ENCODE data around the gene BTBD3.

BTBD3 gene

GRCh38 chr20:11941593-11942246, 24.0 kb downstream of the BTBD3 start:
- DNase-seq (ENCODE audit: low read depth), result no peak
- TF ChIP-seq CTCF (IDR thresholded peaks at IDR 0.05; ENCODE audit: low read length, missing control alignments), result no peak
- H3K4me3 ChIP-seq (replicated peaks; ENCODE audit: low read depth, low read length), result no peak overlapping the region

DNA sequence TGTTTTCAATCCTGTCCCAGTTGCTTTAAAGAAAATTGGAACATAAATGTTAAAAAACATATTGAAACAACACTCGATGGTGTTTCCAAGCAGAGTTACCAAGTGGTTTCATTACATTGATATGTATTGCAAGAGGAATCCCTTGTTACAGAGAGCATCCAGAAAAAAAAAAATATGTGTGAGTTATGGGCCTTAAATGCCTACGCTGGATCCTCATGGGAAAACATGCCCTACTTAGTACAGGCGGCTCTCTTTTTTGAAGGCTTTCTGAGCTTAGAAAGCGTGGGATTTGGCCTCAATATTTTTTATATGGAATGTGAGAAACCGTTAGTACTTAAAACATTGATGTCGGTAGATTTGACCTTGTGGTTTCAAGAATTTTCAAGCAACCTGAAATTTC, 26.1 kb downstream of the BTBD3 start:
- H3K4me3 ChIP-seq (replicated peaks; ENCODE audit: low read depth, low read length), result no peak overlapping the region
- DNase-seq (ENCODE audit: low read depth), result no peak
- TF ChIP-seq CTCF (IDR thresholded peaks at IDR 0.05; ENCODE audit: low read length, missing control alignments), result no peak

DNA sequence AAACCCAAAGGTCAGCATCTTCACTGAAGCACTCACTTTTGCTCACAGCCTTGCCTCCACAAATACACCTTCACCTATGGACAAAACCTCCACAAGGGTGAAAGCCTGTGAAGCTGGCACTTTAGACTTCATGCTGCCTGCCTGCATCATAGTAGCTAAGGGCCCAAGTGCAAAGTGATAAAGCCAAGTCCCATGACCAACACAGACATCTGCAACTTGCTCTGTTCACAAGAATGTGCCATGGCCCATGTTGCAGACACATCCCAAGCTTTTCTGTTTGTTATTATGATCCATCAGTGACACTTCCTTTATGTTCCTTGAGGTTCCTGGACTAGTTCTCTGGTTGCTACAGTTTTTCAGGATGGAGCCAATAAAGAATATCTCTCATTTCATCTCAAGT, 31.1 kb downstream of the BTBD3 start:
- H3K4me3 ChIP-seq (replicated peaks; ENCODE audit: low read depth, low read length), result no peak overlapping the region
- DNase-seq (ENCODE audit: low read depth), result no peak
- no peak for TF ChIP-seq CTCF (IDR thresholded peaks at IDR 0.05; ENCODE audit: low read length, missing control alignments)

DNA sequence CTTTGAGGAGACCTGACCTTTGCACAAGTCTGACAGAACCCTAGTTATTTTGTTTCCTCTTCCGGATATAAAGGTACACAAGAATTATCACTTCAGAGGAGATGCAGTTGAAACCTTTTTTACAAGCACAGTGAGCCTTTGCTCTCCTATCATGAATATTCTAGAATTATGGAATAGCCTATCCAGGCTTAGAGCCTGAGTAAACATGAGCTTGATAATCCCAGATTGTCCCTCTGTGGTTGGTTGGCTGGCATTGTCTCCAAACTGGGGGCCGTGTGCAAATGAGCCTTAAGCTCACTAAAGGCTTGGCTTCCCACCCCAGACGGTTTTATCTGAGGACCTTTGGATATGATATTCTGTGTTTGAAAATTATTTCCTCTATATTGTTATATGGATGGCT, 32.0 kb downstream of the BTBD3 start:
- TF ChIP-seq CTCF (IDR thresholded peaks at IDR 0.05; ENCODE audit: low read length, missing control alignments), result no peak
- DNase-seq (ENCODE audit: low read depth), result no peak
- no peak overlapping the region for H3K4me3 ChIP-seq (replicated peaks; ENCODE audit: low read depth, low read length)

- H3K4me3 ChIP-seq (replicated peaks; ENCODE audit: low read depth, low read length), result no peak overlapping the region
- DNase-seq (ENCODE audit: low read depth), result no peak
- no peak for TF ChIP-seq CTCF (IDR thresholded peaks at IDR 0.05; ENCODE audit: low read length, missing control alignments)
Measured at GRCh38 chr20:11951696-11952095, 34.0 kb downstream of the BTBD3 start.

DNA sequence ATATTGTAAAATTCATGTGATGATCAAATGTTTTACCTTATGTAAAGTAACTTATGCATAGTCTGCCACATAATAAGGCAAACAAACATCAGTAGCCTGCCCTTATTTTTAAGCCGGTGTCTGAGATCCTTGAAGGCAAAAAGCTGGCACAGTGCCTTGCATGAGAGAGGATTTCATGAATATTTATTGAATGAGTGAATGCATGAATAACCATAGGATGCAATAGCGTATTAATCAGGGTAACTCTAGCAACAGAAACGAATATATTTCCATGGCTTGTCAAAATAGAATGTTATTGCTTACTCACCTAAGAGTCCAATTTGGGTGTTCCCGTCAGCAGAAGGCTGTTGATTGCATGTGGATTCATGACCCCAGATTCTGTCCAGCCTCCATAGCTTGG, 34.9 kb downstream of the BTBD3 start:
- no peak for DNase-seq (ENCODE audit: low read depth)
- no peak overlapping the region for H3K4me3 ChIP-seq (replicated peaks; ENCODE audit: low read depth, low read length)
- no peak for TF ChIP-seq CTCF (IDR thresholded peaks at IDR 0.05; ENCODE audit: low read length, missing control alignments)

DNA sequence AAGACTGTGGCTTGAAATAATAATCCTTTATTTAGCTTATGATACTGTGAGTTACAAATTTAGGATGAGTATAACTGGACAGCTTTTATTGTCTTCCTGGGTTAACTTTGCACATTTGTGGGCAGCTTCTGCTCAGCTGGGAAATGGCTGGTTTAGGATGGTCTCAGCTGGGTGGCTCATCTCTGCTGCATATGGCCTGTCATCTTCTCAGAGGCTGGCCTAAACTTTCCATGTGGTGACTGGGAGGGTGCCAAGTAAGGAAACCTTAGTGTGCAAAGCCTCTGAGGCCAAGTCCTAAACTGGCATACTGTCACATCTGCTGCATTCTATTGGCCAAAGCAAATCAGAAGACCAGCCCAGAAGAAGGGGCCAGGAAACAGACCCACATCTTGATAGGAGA, 40.2 kb downstream of the BTBD3 start:
- H3K4me3 ChIP-seq (replicated peaks; ENCODE audit: low read depth, low read length), result no peak overlapping the region
- no peak for TF ChIP-seq CTCF (IDR thresholded peaks at IDR 0.05; ENCODE audit: low read length, missing control alignments)
- no peak for DNase-seq (ENCODE audit: low read depth)

Data from fibroblast of pulmonary artery (primary cell).